ENCODE results near the gene PSMB9.

DNA sequence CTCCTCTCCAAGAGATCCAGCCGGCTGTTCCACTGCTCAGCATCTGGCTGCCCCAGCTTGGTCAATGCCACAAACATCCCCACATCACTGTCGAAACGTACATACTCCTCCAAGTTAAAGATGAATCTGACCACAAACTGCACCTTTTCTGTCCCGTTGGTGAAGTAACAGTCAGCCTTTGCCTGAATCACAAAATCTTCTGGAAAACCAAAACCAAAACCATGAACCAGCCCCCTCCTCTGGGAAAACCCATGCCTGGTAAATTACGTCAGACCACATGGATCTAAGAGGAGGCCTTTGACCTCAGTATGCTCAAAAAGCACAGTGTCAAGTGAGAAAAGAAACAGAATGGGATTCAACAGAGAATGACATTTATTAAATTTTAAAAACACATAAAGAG is 38.9 kb upstream of the PSMB9 start:
- TF ChIP-seq, protein P1, sequence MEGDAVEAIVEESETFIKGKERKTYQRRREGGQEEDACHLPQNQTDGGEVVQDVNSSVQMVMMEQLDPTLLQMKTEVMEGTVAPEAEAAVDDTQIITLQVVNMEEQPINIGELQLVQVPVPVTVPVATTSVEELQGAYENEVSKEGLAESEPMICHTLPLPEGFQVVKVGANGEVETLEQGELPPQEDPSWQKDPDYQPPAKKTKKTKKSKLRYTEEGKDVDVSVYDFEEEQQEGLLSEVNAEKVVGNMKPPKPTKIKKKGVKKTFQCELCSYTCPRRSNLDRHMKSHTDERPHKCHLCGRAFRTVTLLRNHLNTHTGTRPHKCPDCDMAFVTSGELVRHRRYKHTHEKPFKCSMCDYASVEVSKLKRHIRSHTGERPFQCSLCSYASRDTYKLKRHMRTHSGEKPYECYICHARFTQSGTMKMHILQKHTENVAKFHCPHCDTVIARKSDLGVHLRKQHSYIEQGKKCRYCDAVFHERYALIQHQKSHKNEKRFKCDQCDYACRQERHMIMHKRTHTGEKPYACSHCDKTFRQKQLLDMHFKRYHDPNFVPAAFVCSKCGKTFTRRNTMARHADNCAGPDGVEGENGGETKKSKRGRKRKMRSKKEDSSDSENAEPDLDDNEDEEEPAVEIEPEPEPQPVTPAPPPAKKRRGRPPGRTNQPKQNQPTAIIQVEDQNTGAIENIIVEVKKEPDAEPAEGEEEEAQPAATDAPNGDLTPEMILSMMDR (conservative IDR thresholded peaks at IDR 0.05 in 1 of 2, IDR thresholded peaks at IDR 0.05 in 1 of 2; ENCODE audit: low read depth in 1 of 2, low read length in 2 of 2): no peak
- TF ChIP-seq EZH2 (IDR thresholded peaks at IDR 0.05; ENCODE audit: low read length, missing control alignments): no peak

All from fibroblast of lung (primary cell).